Measurements from ENCODE around the gene SRPK1.

The SRPK1 gene

GRCh38 chr6:35897036-35897435 is 23.9 kb downstream of the SRPK1 start:
- no peak for DNase-seq

GRCh38 chr6:35896228-35896627 is 24.7 kb downstream of the SRPK1 start:
- no peak for DNase-seq

DNA sequence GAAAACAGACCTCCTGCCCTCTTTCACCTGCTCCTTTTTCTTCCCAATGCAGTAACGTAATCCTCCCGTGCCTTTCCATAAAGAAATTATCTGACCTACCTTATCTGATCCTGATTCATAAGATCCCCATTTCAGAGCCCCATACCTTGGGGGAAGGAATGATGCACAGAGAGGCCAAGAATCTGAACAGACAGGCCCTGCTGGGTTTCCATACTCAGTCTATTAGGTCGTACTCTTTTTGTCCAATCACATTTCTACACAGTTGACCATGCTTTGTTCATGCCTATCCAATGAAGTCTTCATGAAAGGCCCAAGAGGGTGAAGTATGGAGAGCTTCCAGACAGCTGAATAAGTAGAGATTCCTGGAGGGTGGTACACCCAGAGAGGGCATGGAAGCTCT is 25.3 kb downstream of the SRPK1 start:
- DNase-seq: no peak

DNA sequence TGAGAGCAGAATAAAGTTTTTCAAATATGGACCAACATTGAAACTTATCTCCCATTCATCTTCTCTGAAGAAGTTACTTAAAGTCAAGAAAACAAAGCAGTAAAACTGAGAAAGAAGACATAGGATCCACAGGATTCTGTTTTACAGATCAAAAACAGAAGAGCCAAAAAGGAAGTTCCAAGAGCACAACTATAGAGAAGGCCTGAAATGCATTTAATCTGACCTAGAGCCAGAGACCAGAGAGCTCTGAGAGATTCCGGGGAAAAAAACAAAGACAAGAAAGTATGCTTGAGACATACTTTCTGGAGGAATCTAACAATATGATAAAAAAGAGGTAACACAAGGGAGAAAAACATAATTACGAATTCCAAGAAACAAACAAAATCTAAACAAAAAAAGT is 26.1 kb downstream of the SRPK1 start:
- DNase-seq: no peak

- DNase-seq: no peak
Observed at GRCh38 chr6:35893246-35893645, 27.7 kb downstream of the SRPK1 start.

DNA sequence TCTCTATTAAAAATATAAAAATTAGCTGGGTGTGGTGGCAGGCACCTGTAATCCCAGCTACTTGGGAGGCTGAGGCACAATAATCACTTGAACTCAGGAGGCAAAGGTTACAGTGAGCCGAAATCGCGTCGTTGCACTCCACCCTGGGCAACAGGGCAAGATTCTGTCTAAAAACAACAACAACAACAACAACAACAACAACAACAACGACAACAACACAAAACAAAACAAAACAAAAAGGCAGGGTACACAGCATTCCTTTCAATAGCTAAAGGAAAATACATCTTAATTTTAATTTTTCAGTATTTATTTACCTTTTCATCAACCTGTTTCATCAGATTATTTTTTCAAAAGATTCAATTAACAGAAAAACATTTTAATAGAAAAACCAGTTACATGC is 28.4 kb downstream of the SRPK1 start:
- DNase-seq: no peak

- no peak for DNase-seq
Observed at GRCh38 chr6:35879151-35879550, 41.7 kb downstream of the SRPK1 start.

- no peak for DNase-seq
Observed at GRCh38 chr6:35876902-35877301, 44.0 kb downstream of the SRPK1 start.

DNA sequence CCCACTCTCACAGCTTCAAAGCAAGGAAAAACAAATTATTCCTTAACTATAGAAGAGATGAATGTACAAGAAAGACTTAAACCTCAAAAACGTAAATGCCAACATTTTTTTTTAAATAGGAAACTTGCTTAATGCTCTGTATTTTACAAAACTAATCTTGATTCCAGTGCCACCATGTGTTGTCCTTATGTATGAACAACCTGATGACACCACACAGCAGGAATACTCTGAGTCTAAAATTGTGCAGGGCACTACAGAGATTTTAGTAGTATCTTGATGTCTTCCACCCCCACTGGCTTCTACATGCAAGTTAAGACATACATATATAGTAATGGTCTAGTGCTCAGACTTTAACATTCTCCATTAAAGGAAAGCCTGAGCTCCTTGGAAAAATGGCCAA is 46.2 kb downstream of the SRPK1 start:
- no peak for DNase-seq

- no peak for DNase-seq
Observed at GRCh38 chr6:35859367-35859766, 61.5 kb downstream of the SRPK1 start.

DNA sequence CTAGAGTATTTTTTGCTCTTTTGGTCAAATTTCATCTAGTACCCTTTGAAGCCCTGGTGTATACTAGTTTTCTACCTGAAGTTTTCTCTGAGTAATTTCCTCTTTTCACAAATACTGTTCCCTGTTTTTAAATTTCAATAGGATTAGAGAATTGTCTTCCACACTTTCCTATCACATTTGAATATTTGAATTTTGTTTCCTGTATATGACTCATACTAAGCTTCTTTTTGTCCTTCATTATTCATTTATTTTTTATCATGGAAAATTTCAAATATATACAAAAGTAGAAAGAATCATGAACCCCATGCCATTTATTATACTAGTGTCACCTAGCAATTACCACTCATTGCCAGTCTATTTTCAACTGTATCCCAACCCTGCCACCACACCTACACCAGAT is 63.0 kb downstream of the SRPK1 start:
- DNase-seq: no peak

DNA sequence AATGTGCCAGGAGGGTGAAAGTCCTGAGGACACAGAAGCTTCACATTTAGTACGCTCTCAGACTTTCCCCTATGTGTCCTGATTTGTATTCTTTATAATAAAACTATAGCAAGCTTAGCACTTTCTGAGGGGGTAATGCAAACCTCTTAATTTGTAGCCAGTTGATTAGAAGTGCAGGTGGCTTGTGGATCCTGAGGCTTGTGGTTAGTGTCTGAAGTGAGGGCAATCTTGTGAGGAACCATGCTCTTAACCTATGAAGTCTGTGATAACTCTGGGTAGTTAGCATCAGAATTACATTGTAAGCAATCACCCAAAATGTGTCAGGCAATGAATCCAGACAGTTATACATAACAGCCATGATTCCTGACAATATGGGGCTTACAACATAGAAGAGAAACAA is 64.6 kb downstream of the SRPK1 start:
- no peak for DNase-seq

- no peak for DNase-seq
Observed at GRCh38 chr6:35852994-35853393, 67.9 kb downstream of the SRPK1 start.

DNA sequence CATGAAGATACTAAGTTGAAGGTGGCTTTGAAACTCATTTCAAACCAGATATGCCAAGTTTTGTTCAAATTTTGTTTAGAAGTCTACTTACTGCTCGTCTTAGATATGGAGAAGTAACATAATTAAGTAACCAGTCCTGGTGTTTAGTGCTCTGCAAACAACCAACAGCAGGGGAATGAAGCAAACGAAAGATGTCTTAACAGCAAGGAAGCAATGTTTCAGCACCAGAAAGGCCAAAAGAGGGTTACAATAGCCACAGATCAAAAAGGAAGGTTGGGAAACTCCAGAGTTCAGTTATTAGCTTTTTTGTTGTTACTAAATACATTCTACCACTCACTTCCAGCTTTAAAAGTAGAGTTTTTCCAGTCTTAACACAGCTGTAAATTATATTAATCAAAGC is 70.7 kb downstream of the SRPK1 start:
- no peak for DNase-seq

DNA sequence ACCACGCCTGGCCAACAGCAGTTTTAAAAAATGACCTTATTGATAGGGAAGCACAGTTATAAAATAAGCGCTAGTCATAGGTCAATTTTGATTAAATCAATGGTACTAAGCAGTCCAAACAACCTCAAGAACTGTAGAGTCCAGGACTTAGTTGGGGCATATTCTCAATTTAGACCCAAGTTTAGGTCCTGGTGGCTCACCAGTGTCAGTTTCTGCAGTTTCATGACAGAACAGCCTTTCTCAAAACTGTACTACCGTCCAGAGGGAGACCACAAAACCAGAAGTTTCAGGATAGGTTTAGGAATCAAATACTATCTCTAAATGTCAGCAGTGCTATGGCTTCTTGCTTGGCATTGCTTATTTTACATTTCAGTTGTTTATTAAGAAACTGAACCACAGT is 76.6 kb downstream of the SRPK1 start:
- no peak for DNase-seq

- DNase-seq: no peak
Observed at GRCh38 chr6:35842381-35842780, 78.5 kb downstream of the SRPK1 start.

GRCh38 chr6:35839019-35839418 is 81.9 kb downstream of the SRPK1 start:
- no peak for DNase-seq

DNA sequence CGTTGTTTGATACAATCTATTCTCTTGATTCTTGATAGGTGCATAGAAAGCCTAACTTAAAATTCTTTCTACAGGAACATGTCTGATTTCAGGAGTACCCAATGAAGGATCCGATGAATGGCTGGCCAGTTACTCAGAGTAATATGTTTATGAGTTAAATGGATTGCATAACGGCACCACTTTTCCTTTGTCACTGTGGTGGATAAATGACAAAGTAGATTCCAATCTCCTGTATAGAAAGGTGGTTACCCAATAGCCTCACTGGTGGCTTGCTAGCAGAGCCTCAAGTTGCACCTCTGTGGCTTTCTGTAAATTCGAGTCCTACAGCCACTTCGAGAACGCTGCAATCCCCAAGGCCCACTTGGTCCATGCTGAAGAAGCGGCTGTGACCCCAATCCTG is 87.4 kb downstream of the SRPK1 start:
- DNase-seq: no peak

DNA sequence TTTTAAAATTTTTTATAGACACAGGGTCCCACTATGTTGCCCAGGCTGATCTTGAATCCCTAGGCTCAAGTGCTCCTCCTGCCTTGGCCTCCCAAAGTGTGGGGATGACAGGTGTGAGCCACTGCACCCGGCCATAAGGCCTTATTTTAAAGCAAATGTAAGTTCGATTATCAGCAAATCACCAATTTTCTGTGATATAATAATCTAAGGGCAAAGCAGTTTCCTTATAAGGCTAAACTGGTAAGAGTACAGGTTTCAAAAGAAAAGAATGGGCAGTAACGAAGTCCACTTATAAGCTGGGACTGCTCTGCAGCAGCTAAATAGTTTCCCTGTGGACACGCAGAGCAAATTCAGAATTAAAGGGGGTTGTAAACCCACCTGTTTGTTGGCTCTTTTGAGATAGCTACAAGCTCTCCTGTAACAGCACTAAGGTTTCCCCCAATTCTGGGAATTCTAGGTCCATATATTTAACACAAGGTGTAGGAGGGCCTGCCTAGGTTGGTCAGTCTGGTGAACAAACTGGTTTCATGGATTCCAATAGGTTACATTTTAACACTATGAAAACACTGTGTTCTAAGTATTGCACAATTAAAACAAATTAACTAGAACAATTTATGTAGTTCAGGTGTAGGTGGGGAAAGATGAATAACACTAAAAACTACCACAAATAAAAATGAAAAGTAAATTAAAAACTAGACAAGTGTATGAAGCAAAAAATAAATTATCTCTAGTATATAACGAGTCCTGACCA is 89.5 kb downstream of the SRPK1 start:
- no peak for DNase-seq

- DNase-seq: no peak
Observed at GRCh38 chr6:35829306-35829705, 91.6 kb downstream of the SRPK1 start.

DNA sequence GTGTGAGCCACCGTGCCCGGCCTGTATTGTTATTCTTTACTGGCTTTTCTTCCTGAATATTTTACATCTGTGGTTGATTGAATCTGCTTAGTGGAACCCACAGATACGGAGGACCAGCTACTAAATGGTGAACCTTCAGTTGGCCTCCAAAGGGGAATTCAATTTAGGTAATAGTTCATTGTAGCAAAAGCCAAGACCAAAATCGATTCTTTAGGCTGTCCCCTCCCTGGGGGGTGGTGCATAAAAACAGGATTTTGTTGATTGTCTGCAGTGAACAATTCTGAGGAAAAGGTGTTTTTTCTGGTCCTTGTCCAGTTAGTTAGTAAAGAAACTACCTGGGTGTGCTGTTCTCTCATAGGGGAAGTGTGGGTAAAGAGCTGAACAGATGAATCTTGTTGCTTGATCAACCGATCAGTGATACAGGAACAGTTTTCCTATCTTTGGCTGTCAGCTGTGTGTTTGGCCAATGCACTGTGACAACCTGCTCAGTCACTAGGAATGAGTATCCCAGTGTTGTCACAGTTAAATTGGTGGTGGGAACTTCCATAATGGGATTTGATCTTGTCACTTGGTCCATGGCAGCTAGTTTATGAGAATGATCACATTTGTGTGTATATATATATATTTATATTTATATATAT is 96.2 kb downstream of the SRPK1 start:
- DNase-seq: no peak

DNA sequence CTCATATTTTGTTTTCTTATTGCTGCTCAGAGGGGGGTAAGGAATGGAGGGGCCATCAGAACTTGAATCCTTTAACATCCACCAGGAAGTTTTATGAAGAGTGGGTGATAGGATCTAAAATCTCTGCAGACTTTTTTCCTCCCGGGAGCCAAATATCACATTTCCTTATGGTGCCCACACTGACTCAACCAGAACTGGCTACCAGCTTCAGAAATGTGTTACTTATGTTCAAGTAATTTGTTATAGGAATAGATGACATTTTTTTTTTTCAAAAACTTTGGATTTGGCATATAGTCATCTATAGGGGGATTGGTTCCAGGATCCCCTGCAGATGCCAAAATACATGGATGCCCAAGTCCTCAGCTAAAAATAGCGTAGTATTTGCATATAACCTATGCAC is 97.3 kb downstream of the SRPK1 start:
- DNase-seq: no peak

DNA sequence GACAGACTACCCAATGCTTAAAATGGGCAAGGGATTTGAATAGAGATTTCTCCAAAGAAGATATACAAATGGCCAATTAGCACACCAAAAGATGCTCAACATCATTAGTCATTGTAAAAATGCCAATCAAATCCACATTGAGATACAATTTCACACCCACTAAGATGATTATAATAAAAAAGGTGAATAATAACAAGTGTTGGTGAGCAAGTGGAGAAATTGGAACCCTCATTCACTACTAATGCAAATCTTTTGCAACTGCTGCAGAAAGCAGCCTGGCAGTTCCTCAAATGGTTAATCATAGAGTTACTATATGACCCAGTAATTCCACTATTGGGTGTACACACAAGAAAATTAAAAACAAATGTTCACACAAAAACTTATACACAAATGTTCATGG is 103.4 kb downstream of the SRPK1 start:
- no peak for DNase-seq

DNA sequence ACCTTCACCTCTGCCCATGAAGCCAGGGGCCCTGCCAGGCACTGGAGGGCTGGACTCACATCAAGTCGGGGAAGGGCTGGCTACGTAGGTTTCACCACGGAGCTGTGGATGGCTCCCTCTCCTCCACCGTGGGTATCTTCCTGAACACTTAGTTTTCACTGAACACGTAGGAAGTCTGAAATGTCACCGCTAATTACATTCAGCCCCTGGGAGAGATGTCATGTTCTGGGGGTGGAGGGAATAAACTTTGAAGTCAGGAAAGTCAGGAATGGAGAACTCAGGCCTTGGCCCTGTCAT is 109.3 kb downstream of the SRPK1 start:
- no peak for DNase-seq

GRCh38 chr6:35810971-35811698 is 109.8 kb downstream of the SRPK1 start:
- no peak for DNase-seq
